Posterior cingulate gyrus (tissue), 11 donors: ENCODE data around the gene CFAP43.
"Not testable (repeated sequence)": the region's sequence is repeated elsewhere in the genome, so short reads cannot be mapped to it uniquely, and the experiment has no call there.

Source experiments
- DNase-seq, 10 donors: peaks; one replicate each; pipeline versions ENCODE4 v3.0.0 to v3.0.0-alpha.2; 2020 to 2021; ENCODE audit warnings: mixed read lengths in 3 of 10
- intact Hi-C: fragments of 100-400 bp; cut with DNase I; formaldehyde crosslinking; loops from one replicate; pipeline ENCODE4 v1.15.1; 2023

CFAP43 gene

GRCh38 chr10:104234934-104235333, 2.8 kb upstream of the CFAP43 start:
- DNase-seq = no peak
- intact Hi-C loops = no loop called here

GRCh38 chr10:104233817-104234216, 1.7 kb upstream of the CFAP43 start:
- DNase-seq = no peak
- intact Hi-C loops = no loop called here

- intact Hi-C loops = no loop called here
These were observed 494 bp upstream of the CFAP43 start for GRCh38 chr10:104232613-104233102.

GRCh38 chr10:104230490-104230889, 1.7 kb downstream of the CFAP43 start:
- intact Hi-C loops = no loop called here
- no peak for DNase-seq

More at GRCh38 chr10:104232613-104233102, 494 bp upstream of the CFAP43 start:
- no peak for DNase-seq

- intact Hi-C loops = no loop called here
These were observed 8.9 kb downstream of the CFAP43 start for GRCh38 chr10:104223304-104223703.

GRCh38 chr10:104220522-104220921, 11.6 kb downstream of the CFAP43 start:
- no peak for DNase-seq
- intact Hi-C loops = no loop called here

More at GRCh38 chr10:104223304-104223703, 8.9 kb downstream of the CFAP43 start:
- DNase-seq = no peak

GRCh38 chr10:104218751-104219150, 13.4 kb downstream of the CFAP43 start:
- intact Hi-C loops = no loop called here

GRCh38 chr10:104216631-104217030, 15.5 kb downstream of the CFAP43 start:
- no peak for DNase-seq
- intact Hi-C loops = no loop called here

More at GRCh38 chr10:104218751-104219150, 13.4 kb downstream of the CFAP43 start:
- no peak for DNase-seq

- intact Hi-C loops = loop anchor here (1.0 to 5.0 kb wide), 3 partner anchors 87 to 321 kb away; partner anchors contain the start of gene SFR1
- peak in 6 of 10 donors; percentile 16 to 69 (median 58) for DNase-seq
These were observed 22.5 kb downstream of the CFAP43 start for GRCh38 chr10:104209575-104210198.

GRCh38 chr10:104208730-104209129, 23.4 kb downstream of the CFAP43 start:
- intact Hi-C loops = loop anchor here (1.0 to 5.0 kb wide), 3 partner anchors 86 to 320 kb away; partner anchors contain the start of gene SFR1
- no peak for DNase-seq

GRCh38 chr10:104202231-104202630, 29.9 kb downstream of the CFAP43 start:
- DNase-seq = no peak
- intact Hi-C loops = no loop called here

GRCh38 chr10:104201636-104202035, 30.5 kb downstream of the CFAP43 start:
- intact Hi-C loops = no loop called here
- no peak for DNase-seq

GRCh38 chr10:104199567-104199966, 32.6 kb downstream of the CFAP43 start:
- intact Hi-C loops = no loop called here
- DNase-seq = no peak

- no peak for DNase-seq
- intact Hi-C loops = no loop called here
These were observed 34.8 kb downstream of the CFAP43 start for GRCh38 chr10:104197364-104197763.

- DNase-seq = no peak
These were observed 36.5 kb downstream of the CFAP43 start for GRCh38 chr10:104195706-104196105.

GRCh38 chr10:104193787-104194186, 38.4 kb downstream of the CFAP43 start:
- no peak for DNase-seq
- intact Hi-C loops = no loop called here

More at GRCh38 chr10:104195706-104196105, 36.5 kb downstream of the CFAP43 start:
- intact Hi-C loops = no loop called here

GRCh38 chr10:104190695-104191094, 41.5 kb downstream of the CFAP43 start:
- intact Hi-C loops = no loop called here
- DNase-seq = no peak

- intact Hi-C loops = no loop called here
- DNase-seq = no peak
These were observed 48.5 kb downstream of the CFAP43 start for GRCh38 chr10:104183682-104184081.

- DNase-seq, intact Hi-C loops: not testable (repeated sequence)
These were observed 58.0 kb downstream of the CFAP43 start for GRCh38 chr10:104174136-104174535.

- intact Hi-C loops = no loop called here
- no peak for DNase-seq
These were observed 61.4 kb downstream of the CFAP43 start for GRCh38 chr10:104170610-104171254.

GRCh38 chr10:104155591-104155990, 76.6 kb downstream of the CFAP43 start:
- DNase-seq = no peak
- intact Hi-C loops = no loop called here

GRCh38 chr10:104151737-104152136, 80.4 kb downstream of the CFAP43 start:
- intact Hi-C loops = no loop called here
- DNase-seq = no peak
